SK-N-SH (cell line): ENCODE measurements around the gene ESF1.

Source experiments
- EP300 ChIP-seq, 2 experiments: IDR thresholded peaks; 2 replicates each; pipeline versions ENCODE4 v1.4.0 to v1.6.1; 2012; ENCODE audit warnings: borderline replicate concordance in 1 of 2, low read depth in 1 of 2, low read length in 1 of 2
- EZH2phosphoT487 ChIP-seq: fragments of 200-600 bp; sonication (generic); IDR thresholded peaks from 2 replicates; pipeline ENCODE4 v1.6.1; 2017; ENCODE audit warnings: low read depth, mixed run types, mild to moderate bottlenecking, antibody characterized with exemption, moderate library complexity, borderline replicate concordance
- JUND ChIP-seq: IDR thresholded peaks from 2 replicates; pipeline ENCODE4 v1.4.0; 2012
- POLR2AphosphoS5 ChIP-seq: IDR thresholded peaks from 2 replicates; pipeline ENCODE4 v1.6.1; 2012; ENCODE audit warnings: low read depth, low read length
- RAD21 ChIP-seq: IDR thresholded peaks from 2 replicates; pipeline ENCODE4 v1.6.1; 2012; ENCODE audit warnings: mild to moderate bottlenecking, low read length
- TAF1 ChIP-seq: IDR thresholded peaks from 2 replicates; pipeline ENCODE4 v1.6.1; 2012; ENCODE audit warnings: low read depth, mild to moderate bottlenecking, low read length, moderate library complexity, borderline replicate concordance
- YY1 ChIP-seq: IDR thresholded peaks from 2 replicates; pipeline ENCODE4 v1.4.0; 2012; ENCODE audit warnings: low read depth, mild to moderate bottlenecking
- TF ChIP-seq, protein P1 (sequence below): fragments of 150-350 bp; IDR thresholded peaks from 2 replicates; pipeline ENCODE4 v1.6.1; 2016; ENCODE audit warnings: mild to moderate bottlenecking, low read depth, low read length
- TF ChIP-seq, protein P2 (sequence below): fragments of 200-600 bp; sonication (generic); IDR thresholded peaks from 2 replicates; pipeline ENCODE4 v1.6.1; 2017; ENCODE audit warnings: antibody characterized with exemption, mild to moderate bottlenecking, moderate library complexity

DNA sequence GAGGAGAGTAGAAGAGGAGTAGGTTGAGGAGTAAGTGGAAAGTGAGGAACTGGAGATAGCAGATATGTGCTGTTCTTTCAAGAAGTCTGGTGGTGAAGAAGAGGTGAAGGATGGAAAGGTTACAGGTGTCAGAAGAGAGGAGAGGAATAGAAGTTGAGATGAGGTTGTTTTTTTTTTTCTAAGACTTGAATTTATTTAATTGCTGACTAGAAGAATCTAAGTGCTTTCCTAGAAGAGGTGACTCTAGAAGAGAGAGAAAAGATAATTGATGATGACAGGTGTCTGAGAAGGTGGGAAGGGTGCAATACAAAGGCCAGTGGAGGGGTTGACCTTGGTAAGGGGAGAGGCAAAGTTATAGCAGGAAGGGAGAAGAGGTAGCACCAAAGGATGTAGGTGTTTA lies 25.7 kb upstream of the ESF1 start:
- TF ChIP-seq RAD21, result no peak
- TF ChIP-seq, protein P1, sequence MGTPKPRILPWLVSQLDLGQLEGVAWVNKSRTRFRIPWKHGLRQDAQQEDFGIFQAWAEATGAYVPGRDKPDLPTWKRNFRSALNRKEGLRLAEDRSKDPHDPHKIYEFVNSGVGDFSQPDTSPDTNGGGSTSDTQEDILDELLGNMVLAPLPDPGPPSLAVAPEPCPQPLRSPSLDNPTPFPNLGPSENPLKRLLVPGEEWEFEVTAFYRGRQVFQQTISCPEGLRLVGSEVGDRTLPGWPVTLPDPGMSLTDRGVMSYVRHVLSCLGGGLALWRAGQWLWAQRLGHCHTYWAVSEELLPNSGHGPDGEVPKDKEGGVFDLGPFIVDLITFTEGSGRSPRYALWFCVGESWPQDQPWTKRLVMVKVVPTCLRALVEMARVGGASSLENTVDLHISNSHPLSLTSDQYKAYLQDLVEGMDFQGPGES, result no peak
- TF ChIP-seq EZH2phosphoT487, result no peak
- TF ChIP-seq, protein P2, sequence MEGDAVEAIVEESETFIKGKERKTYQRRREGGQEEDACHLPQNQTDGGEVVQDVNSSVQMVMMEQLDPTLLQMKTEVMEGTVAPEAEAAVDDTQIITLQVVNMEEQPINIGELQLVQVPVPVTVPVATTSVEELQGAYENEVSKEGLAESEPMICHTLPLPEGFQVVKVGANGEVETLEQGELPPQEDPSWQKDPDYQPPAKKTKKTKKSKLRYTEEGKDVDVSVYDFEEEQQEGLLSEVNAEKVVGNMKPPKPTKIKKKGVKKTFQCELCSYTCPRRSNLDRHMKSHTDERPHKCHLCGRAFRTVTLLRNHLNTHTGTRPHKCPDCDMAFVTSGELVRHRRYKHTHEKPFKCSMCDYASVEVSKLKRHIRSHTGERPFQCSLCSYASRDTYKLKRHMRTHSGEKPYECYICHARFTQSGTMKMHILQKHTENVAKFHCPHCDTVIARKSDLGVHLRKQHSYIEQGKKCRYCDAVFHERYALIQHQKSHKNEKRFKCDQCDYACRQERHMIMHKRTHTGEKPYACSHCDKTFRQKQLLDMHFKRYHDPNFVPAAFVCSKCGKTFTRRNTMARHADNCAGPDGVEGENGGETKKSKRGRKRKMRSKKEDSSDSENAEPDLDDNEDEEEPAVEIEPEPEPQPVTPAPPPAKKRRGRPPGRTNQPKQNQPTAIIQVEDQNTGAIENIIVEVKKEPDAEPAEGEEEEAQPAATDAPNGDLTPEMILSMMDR, result no peak
- no peak for TF ChIP-seq YY1
- TF ChIP-seq EP300 (IDR thresholded peaks at IDR 0.05; ENCODE audit: borderline replicate concordance in 1 of 2, low read depth in 1 of 2, low read length in 1 of 2), result no peak
- no peak for TF ChIP-seq POLR2AphosphoS5
- TF ChIP-seq JUND, result no peak
- TF ChIP-seq TAF1, result no peak
